ENCODE measurements around the gene OFD1.

GRCh38 chrX:13793897-13794296 lies 59.3 kb downstream of the OFD1 start:
- TF ChIP-seq GATA2 (IDR thresholded peaks at IDR 0.05; ENCODE audit: low read depth, low read length) (no peak), GATA3 (IDR thresholded peaks at IDR 0.05; ENCODE audit: low read depth, low read length) (no peak)
